ENCODE data around the gene ENTHD1. TPM values are rescaled to one million over a fixed set of nuclear protein-coding genes. Genes with fewer than 3 reads are reported as not detected.

Gene ENTHD1
- total RNA-seq, 2 experiments from 2014 or later: 0.41 to 0.95 TPM

GRCh38 chr22:39839917-39840510, 53.5 kb downstream of the ENTHD1 start:
- intact Hi-C loops (cut with micrococcal nuclease): loop anchor here (1.0 to 10.0 kb wide), 4 partner anchors 21 to 121 kb away; no protein-coding TSS in a partner anchor
- no peaks in the 10 kb centered on the region for H3K27me3 Mint-ChIP-seq
- DNase-seq: peak; percentile 63
- no peak overlapping the region for H3K4me3 Mint-ChIP-seq
- peaks cover 14% of the 10 kb centered on the region for H3K4me1 Mint-ChIP-seq (ENCODE audit: low read depth)
- peaks cover 2% of the 10 kb centered on the region for H3K9me3 Mint-ChIP-seq
- ChIA-PET CTCF (interaction anchor here (0.6 to 1.5 kb wide), 5 partner anchors 33 to 416 kb away, joined by 3 to 4 read pairs (median 3); no protein-coding TSS in a partner anchor), POLR2A (interaction anchor here (0.5 to 2.1 kb wide), 10 partner anchors 59 to 926 kb away, joined by 3 to 5 read pairs (median 4); partner anchors contain the start of gene GRAP2)
- H3K36me3 Mint-ChIP-seq: no peaks in the 10 kb centered on the region
- no peak overlapping the region for H3K27ac Mint-ChIP-seq

- ChIA-PET CTCF (interaction anchor here (1.5 kb wide), 1 partner anchor 32 kb away, joined by 4 read pairs; no protein-coding TSS in a partner anchor), POLR2A (interaction anchor here (0.5 to 2.1 kb wide), 3 partner anchors 61 to 927 kb away, joined by 3 to 5 read pairs (median 4); partner anchors contain the start of gene GRAP2)
- H3K36me3 Mint-ChIP-seq: no peaks in the 10 kb centered on the region
- no peaks in the 10 kb centered on the region for H3K27me3 Mint-ChIP-seq
- no peak for DNase-seq
- H3K27ac Mint-ChIP-seq: no peak overlapping the region
- intact Hi-C loops (cut with micrococcal nuclease): no loop called here
- peaks cover 14% of the 10 kb centered on the region for H3K4me1 Mint-ChIP-seq (ENCODE audit: low read depth)
- peaks cover 2% of the 10 kb centered on the region for H3K9me3 Mint-ChIP-seq
- H3K4me3 Mint-ChIP-seq: no peak overlapping the region
Observed at GRCh38 chr22:39839204-39839603, 54.4 kb downstream of the ENTHD1 start.

GRCh38 chr22:39833610-39834009, 60.0 kb downstream of the ENTHD1 start:
- no peak overlapping the region for H3K27ac Mint-ChIP-seq
- H3K4me1 Mint-ChIP-seq (ENCODE audit: low read depth): peaks cover 5% of the 10 kb centered on the region
- no peaks in the 10 kb centered on the region for H3K27me3 Mint-ChIP-seq
- no peaks in the 10 kb centered on the region for H3K9me3 Mint-ChIP-seq
- POLR2A ChIA-PET: no interaction called here
- DNase-seq: no peak
- no peak overlapping the region for H3K4me3 Mint-ChIP-seq
- CTCF ChIA-PET: no interaction called here
- intact Hi-C loops (cut with micrococcal nuclease): no loop called here
- H3K36me3 Mint-ChIP-seq: no peaks in the 10 kb centered on the region

- intact Hi-C loops (cut with micrococcal nuclease): no loop called here
- H3K27ac Mint-ChIP-seq: no peak overlapping the region
- ChIA-PET CTCF (interaction anchor here (1.4 kb wide), 1 partner anchor 192 kb away, joined by 4 read pairs; no protein-coding TSS in a partner anchor), POLR2A (no interaction called here)
- no peaks in the 10 kb centered on the region for H3K9me3 Mint-ChIP-seq
- no peak for DNase-seq
- H3K27me3 Mint-ChIP-seq: no peaks in the 10 kb centered on the region
- no peaks in the 10 kb centered on the region for H3K36me3 Mint-ChIP-seq
- no peak overlapping the region for H3K4me3 Mint-ChIP-seq
- peaks cover 5% of the 10 kb centered on the region for H3K4me1 Mint-ChIP-seq (ENCODE audit: low read depth)
Observed at GRCh38 chr22:39833093-39833492, 60.5 kb downstream of the ENTHD1 start.

GRCh38 chr22:39832627-39833074, 60.9 kb downstream of the ENTHD1 start:
- Mint-ChIP-seq H3K27ac (no peak overlapping the region), H3K27me3 (no peaks in the 10 kb centered on the region), H3K4me1 (ENCODE audit: low read depth) (peaks cover 5% of the 10 kb centered on the region), H3K9me3 (no peaks in the 10 kb centered on the region), H3K36me3 (no peaks in the 10 kb centered on the region), H3K4me3 (no peak overlapping the region)
- CTCF ChIA-PET: interaction anchor here (1.4 kb wide), 1 partner anchor 192 kb away, joined by 4 read pairs; no protein-coding TSS in a partner anchor
- no peak for DNase-seq
- POLR2A ChIA-PET: no interaction called here
- intact Hi-C loops (cut with micrococcal nuclease): no loop called here

GRCh38 chr22:39825661-39826102, 67.9 kb downstream of the ENTHD1 start:
- no peaks in the 10 kb centered on the region for H3K9me3 Mint-ChIP-seq
- peaks cover 3% of the 10 kb centered on the region for H3K4me1 Mint-ChIP-seq (ENCODE audit: low read depth)
- H3K27me3 Mint-ChIP-seq: no peaks in the 10 kb centered on the region
- no peak for DNase-seq
- no peaks in the 10 kb centered on the region for H3K36me3 Mint-ChIP-seq
- POLR2A ChIA-PET: no interaction called here
- H3K27ac Mint-ChIP-seq: no peak overlapping the region
- intact Hi-C loops (cut with micrococcal nuclease): no loop called here
- CTCF ChIA-PET: no interaction called here
- no peak overlapping the region for H3K4me3 Mint-ChIP-seq

GRCh38 chr22:39821008-39821407, 72.6 kb downstream of the ENTHD1 start:
- ChIA-PET POLR2A (no interaction called here), CTCF (interaction anchor here (1.1 kb wide), 1 partner anchor 13 kb away, joined by 5 read pairs; no protein-coding TSS in a partner anchor)
- DNase-seq: no peak
- Mint-ChIP-seq H3K27ac (no peak overlapping the region), H3K27me3 (no peaks in the 10 kb centered on the region), H3K4me1 (ENCODE audit: low read depth) (peaks cover 3% of the 10 kb centered on the region), H3K4me3 (no peak overlapping the region), H3K36me3 (no peaks in the 10 kb centered on the region), H3K9me3 (no peaks in the 10 kb centered on the region)
- intact Hi-C loops (cut with micrococcal nuclease): no loop called here

- POLR2A ChIA-PET: no interaction called here
- no peak overlapping the region for H3K4me3 Mint-ChIP-seq
- H3K4me1 Mint-ChIP-seq (ENCODE audit: low read depth): no peaks in the 10 kb centered on the region
- H3K9me3 Mint-ChIP-seq: no peaks in the 10 kb centered on the region
- H3K27ac Mint-ChIP-seq: no peak overlapping the region
- H3K27me3 Mint-ChIP-seq: no peaks in the 10 kb centered on the region
- CTCF ChIA-PET: interaction anchor here (1.1 kb wide), 1 partner anchor 12 kb away, joined by 5 read pairs; no protein-coding TSS in a partner anchor
- no peaks in the 10 kb centered on the region for H3K36me3 Mint-ChIP-seq
- no peak for DNase-seq
- intact Hi-C loops (cut with micrococcal nuclease): no loop called here
Observed at GRCh38 chr22:39820256-39820655, 73.3 kb downstream of the ENTHD1 start.

GRCh38 chr22:39819429-39819828, 74.1 kb downstream of the ENTHD1 start:
- POLR2A ChIA-PET: no interaction called here
- H3K9me3 Mint-ChIP-seq: no peaks in the 10 kb centered on the region
- CTCF ChIA-PET: interaction anchor here (0.9 kb wide), 1 partner anchor 85 kb away, joined by 3 read pairs; no protein-coding TSS in a partner anchor
- H3K4me3 Mint-ChIP-seq: no peak overlapping the region
- no peak overlapping the region for H3K27ac Mint-ChIP-seq
- intact Hi-C loops (cut with micrococcal nuclease): no loop called here
- H3K27me3 Mint-ChIP-seq: no peaks in the 10 kb centered on the region
- H3K36me3 Mint-ChIP-seq: no peaks in the 10 kb centered on the region
- DNase-seq: no peak
- peaks cover 2% of the 10 kb centered on the region for H3K4me1 Mint-ChIP-seq (ENCODE audit: low read depth)

- Mint-ChIP-seq H3K27me3 (no peaks in the 10 kb centered on the region), H3K9me3 (no peaks in the 10 kb centered on the region), H3K27ac (no peak overlapping the region), H3K4me3 (no peak overlapping the region), H3K4me1 (ENCODE audit: low read depth) (peaks cover 2% of the 10 kb centered on the region), H3K36me3 (no peaks in the 10 kb centered on the region)
- intact Hi-C loops (cut with micrococcal nuclease): no loop called here
- CTCF ChIA-PET: no interaction called here
- no peak for DNase-seq
- POLR2A ChIA-PET: no interaction called here
Observed at GRCh38 chr22:39818094-39818493, 75.5 kb downstream of the ENTHD1 start.

GRCh38 chr22:39815932-39816331, 77.6 kb downstream of the ENTHD1 start:
- no peaks in the 10 kb centered on the region for H3K27me3 Mint-ChIP-seq
- POLR2A ChIA-PET: no interaction called here
- H3K9me3 Mint-ChIP-seq: no peaks in the 10 kb centered on the region
- no peak for DNase-seq
- intact Hi-C loops (cut with micrococcal nuclease): no loop called here
- CTCF ChIA-PET: no interaction called here
- no peak overlapping the region for H3K4me3 Mint-ChIP-seq
- H3K36me3 Mint-ChIP-seq: no peaks in the 10 kb centered on the region
- no peak overlapping the region for H3K27ac Mint-ChIP-seq
- peaks cover 2% of the 10 kb centered on the region for H3K4me1 Mint-ChIP-seq (ENCODE audit: low read depth)

GRCh38 chr22:39814899-39815298, 78.7 kb downstream of the ENTHD1 start:
- POLR2A ChIA-PET: no interaction called here
- Mint-ChIP-seq H3K9me3 (no peaks in the 10 kb centered on the region), H3K4me3 (no peak overlapping the region), H3K36me3 (no peaks in the 10 kb centered on the region), H3K27me3 (no peaks in the 10 kb centered on the region), H3K4me1 (ENCODE audit: low read depth) (peaks cover 4% of the 10 kb centered on the region), H3K27ac (no peak overlapping the region)
- CTCF ChIA-PET: interaction anchor here (0.7 kb wide), 1 partner anchor 570 kb away, joined by 3 read pairs; the partner anchor contains the start of gene PDGFB
- DNase-seq: no peak
- intact Hi-C loops (cut with micrococcal nuclease): no loop called here
